Sigmoid colon (tissue), 4 donors: Measurements from ENCODE around the gene DDIT4.
"Not testable (repeated sequence)": the region's sequence is repeated elsewhere in the genome, so short reads cannot be mapped to it uniquely, and the experiment has no call there.

ENCODE experiments used
- POLR2A ChIP-seq, 2 donors: fragments of 450-650 bp; IDR thresholded peaks; one replicate each; pipeline ENCODE4 v1.6.1; 2016; ENCODE audit warnings: antibody characterized with exemption in 2 of 2, mild to moderate bottlenecking in 2 of 2, moderate library complexity in 2 of 2
- POLR2AphosphoS5 ChIP-seq, 4 donors: sonication (generic); formaldehyde crosslinking; IDR thresholded peaks; one replicate each; pipeline ENCODE4 v1.6.1; 2017; ENCODE audit warnings: antibody characterized with exemption in 4 of 4
- TF ChIP-seq, protein P1 (sequence below), 4 experiments: fragments of 450-650 bp in 3 of 4; fragments of 200-600 bp in 1 of 4; IDR thresholded peaks; one replicate each; pipeline ENCODE4 v1.5.1; 2016 to 2019; ENCODE audit warnings: antibody characterized with exemption in 4 of 4, mild to moderate bottlenecking in 3 of 4, moderate library complexity in 2 of 4

DNA sequence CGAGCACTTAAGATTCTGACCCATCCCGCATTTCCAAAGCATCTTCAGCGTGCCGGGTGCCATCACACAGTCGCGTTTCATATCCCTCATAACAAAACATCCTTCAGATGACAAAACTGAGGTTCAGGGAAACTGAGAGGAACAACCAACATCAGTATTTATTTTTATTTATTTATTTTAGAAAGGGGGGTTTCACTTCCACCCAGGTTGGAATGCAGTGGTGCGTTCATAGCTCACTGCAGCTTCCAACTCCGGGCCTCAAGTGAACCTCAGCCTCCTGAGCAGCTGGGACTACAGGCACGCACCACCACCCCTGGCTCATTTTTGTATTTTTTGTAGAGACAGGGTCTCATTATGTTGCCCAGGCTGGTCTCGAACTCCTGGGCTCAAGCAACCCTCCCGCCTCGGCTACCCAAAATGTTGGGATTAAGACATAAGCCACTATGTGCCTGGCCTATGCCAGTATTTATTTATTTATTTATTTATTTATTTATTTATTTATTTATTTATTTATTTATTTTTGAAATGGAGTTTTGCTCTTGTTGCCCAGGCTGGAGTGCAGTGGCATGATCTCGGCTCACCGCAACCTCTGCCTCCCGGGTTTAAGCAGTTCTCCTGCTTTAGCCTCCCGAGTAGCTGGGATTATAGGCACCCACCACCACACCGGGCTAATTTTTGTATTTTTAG lies 24.4 kb upstream of the DDIT4 start:
- TF ChIP-seq, protein P1, sequence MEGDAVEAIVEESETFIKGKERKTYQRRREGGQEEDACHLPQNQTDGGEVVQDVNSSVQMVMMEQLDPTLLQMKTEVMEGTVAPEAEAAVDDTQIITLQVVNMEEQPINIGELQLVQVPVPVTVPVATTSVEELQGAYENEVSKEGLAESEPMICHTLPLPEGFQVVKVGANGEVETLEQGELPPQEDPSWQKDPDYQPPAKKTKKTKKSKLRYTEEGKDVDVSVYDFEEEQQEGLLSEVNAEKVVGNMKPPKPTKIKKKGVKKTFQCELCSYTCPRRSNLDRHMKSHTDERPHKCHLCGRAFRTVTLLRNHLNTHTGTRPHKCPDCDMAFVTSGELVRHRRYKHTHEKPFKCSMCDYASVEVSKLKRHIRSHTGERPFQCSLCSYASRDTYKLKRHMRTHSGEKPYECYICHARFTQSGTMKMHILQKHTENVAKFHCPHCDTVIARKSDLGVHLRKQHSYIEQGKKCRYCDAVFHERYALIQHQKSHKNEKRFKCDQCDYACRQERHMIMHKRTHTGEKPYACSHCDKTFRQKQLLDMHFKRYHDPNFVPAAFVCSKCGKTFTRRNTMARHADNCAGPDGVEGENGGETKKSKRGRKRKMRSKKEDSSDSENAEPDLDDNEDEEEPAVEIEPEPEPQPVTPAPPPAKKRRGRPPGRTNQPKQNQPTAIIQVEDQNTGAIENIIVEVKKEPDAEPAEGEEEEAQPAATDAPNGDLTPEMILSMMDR (IDR thresholded peaks at IDR 0.05) = not testable (repeated sequence)
- not testable (repeated sequence) for TF ChIP-seq POLR2A, POLR2AphosphoS5 (IDR thresholded peaks at IDR 0.05)
